HG03097 (cell line): ENCODE results near the gene DNAI1.

ENCODE experiments used
- ATAC-seq: cut with Tn5 transposase; IDR thresholded peaks from one replicate; pipeline ENCODE4 v1.9.1; 2021; ENCODE audit not compliant: unreplicated experiment, low FRiP score

Gene DNAI1

GRCh38 chr9:34555936-34556525 is 97.4 kb downstream of the DNAI1 start:
- no peak for ATAC-seq

- no peak for ATAC-seq
These were observed 98.3 kb downstream of the DNAI1 start for GRCh38 chr9:34556949-34557348.

GRCh38 chr9:34557426-34558321 is 99.1 kb downstream of the DNAI1 start:
- ATAC-seq: no peak

GRCh38 chr9:34558364-34558763 is 99.8 kb downstream of the DNAI1 start:
- ATAC-seq: no peak

GRCh38 chr9:34558919-34559623 is 100.5 kb downstream of the DNAI1 start:
- no peak for ATAC-seq

GRCh38 chr9:34559624-34560455 is 101.2 kb downstream of the DNAI1 start:
- ATAC-seq: no peak

- no peak for ATAC-seq
These were observed 102.1 kb downstream of the DNAI1 start for GRCh38 chr9:34560599-34561214.

- no peak for ATAC-seq
These were observed 103.6 kb downstream of the DNAI1 start for GRCh38 chr9:34562135-34562745.

- no peak for ATAC-seq
These were observed 104.7 kb downstream of the DNAI1 start for GRCh38 chr9:34563262-34563661.

GRCh38 chr9:34564617-34565016 is 106.0 kb downstream of the DNAI1 start:
- no peak for ATAC-seq

GRCh38 chr9:34565856-34566255 is 107.3 kb downstream of the DNAI1 start:
- no peak for ATAC-seq

- ATAC-seq: no peak
These were observed 107.7 kb downstream of the DNAI1 start for GRCh38 chr9:34566322-34566721.

GRCh38 chr9:34566972-34567371 is 108.4 kb downstream of the DNAI1 start:
- no peak for ATAC-seq

- no peak for ATAC-seq
These were observed 109.5 kb downstream of the DNAI1 start for GRCh38 chr9:34568133-34568532.

- no peak for ATAC-seq
These were observed 110.2 kb downstream of the DNAI1 start for GRCh38 chr9:34568774-34569173.

- ATAC-seq: no peak
These were observed 111.8 kb downstream of the DNAI1 start for GRCh38 chr9:34570376-34570775.
